Thoracic aorta (tissue), 2 donors: ENCODE measurements around the gene FUT9. TPM values are rescaled to one million over a fixed set of nuclear protein-coding genes. Genes with fewer than 3 reads are reported as not detected.

Experiments
- ATAC-seq: fragments of 150-250 bp; one replicate; pipeline ENCODE4 v1.8.0; 2017; ENCODE audit warnings: low read depth; ENCODE audit not compliant: insufficient number of reproducible peaks, low FRiP score
- DNase-seq: peaks from one replicate; pipeline ENCODE4 v3.0.0-alpha.2; 2020; ENCODE audit warnings: low spot score
- H3K27ac ChIP-seq, 2 donors: fragments of 200-600 bp; sonication (generic); 1 replicate in 1 of 2; 2 replicates in 1 of 2; pipeline ENCODE4 v1.5.1; 2016; ENCODE audit warnings: mild to moderate bottlenecking in 2 of 2, moderate library complexity in 2 of 2
- H3K27me3 ChIP-seq: fragments of 200-600 bp; sonication (generic); replicated peaks from 2 replicates; pipeline ENCODE4 v1.6.0; 2016; ENCODE audit warnings: mild to moderate bottlenecking; ENCODE audit not compliant: insufficient read depth
- H3K36me3 ChIP-seq: fragments of 200-600 bp; sonication (generic); one replicate; pipeline ENCODE4 v1.5.1; 2016
- H3K4me1 ChIP-seq, 2 donors: fragments of 200-600 bp; sonication (generic); 1 replicate in 1 of 2; 2 replicates in 1 of 2; pipeline versions ENCODE4 v1.5.1 to v1.6.0; 2016; ENCODE audit warnings: low read depth in 2 of 2, mild to moderate bottlenecking in 1 of 2; ENCODE audit not compliant: control insufficient read depth in 1 of 2
- H3K4me3 ChIP-seq: fragments of 200-600 bp; sonication (generic); 2 replicates; pipeline ENCODE4 v1.5.1; 2016; ENCODE audit warnings: mild to moderate bottlenecking
- H3K9me3 ChIP-seq: fragments of 200-600 bp; sonication (generic); 2 replicates; pipeline ENCODE4 v1.5.1; 2016
- CTCF ChIP-seq: fragments of 200-600 bp; sonication (generic); IDR thresholded peaks from one replicate; pipeline ENCODE4 v1.5.1; 2019; ENCODE audit warnings: antibody characterized with exemption
- total RNA-seq, 2 donors: library from RNA; depleted of rRNA; stranded (reverse); fragments of >200 nt; gene quantifications; one replicate each; pipeline versions ENCODE4 v1.1.0 to v1.2.3, GENCODE V29; 2016

Gene FUT9
- total RNA-seq, 2 donors from 2014 or later, result not detected

GRCh38 chr6:96022225-96022624 is 6.5 kb downstream of the FUT9 start:
- Histone ChIP-seq H3K27me3 (no peaks in the 10 kb centered on the region), H3K9me3 (no peaks in the 10 kb centered on the region), H3K27ac (no peak overlapping the region), H3K4me1 (no peaks in the 10 kb centered on the region), H3K36me3 (no peaks in the 10 kb centered on the region), H3K4me3 (no peak overlapping the region)
- DNase-seq, result no peak
- no peak for TF ChIP-seq CTCF
- ATAC-seq, result no peak

GRCh38 chr6:96032661-96033060 is 16.9 kb downstream of the FUT9 start:
- H3K27me3 ChIP-seq, result no peaks in the 10 kb centered on the region
- H3K4me3 ChIP-seq, result no peak overlapping the region
- no peak for TF ChIP-seq CTCF
- no peak overlapping the region for H3K27ac ChIP-seq
- no peaks in the 10 kb centered on the region for H3K9me3 ChIP-seq
- no peak for DNase-seq
- no peak for ATAC-seq
- no peaks in the 10 kb centered on the region for H3K4me1 ChIP-seq
- H3K36me3 ChIP-seq, result no peaks in the 10 kb centered on the region

GRCh38 chr6:96051555-96051954 is 35.8 kb downstream of the FUT9 start:
- Histone ChIP-seq H3K4me1 (no peaks in the 10 kb centered on the region), H3K9me3 (no peaks in the 10 kb centered on the region), H3K4me3 (no peak overlapping the region), H3K27ac (no peak overlapping the region), H3K27me3 (no peaks in the 10 kb centered on the region), H3K36me3 (no peaks in the 10 kb centered on the region)
- ATAC-seq (no peak), DNase-seq (no peak)
- TF ChIP-seq CTCF, result no peak

- Histone ChIP-seq H3K4me1 (peaks cover 8 to 23% of the 10 kb centered on the region in 2 donors), H3K27me3 (no peaks in the 10 kb centered on the region), H3K4me3 (no peak overlapping the region), H3K36me3 (no peaks in the 10 kb centered on the region), H3K27ac (no peak overlapping the region), H3K9me3 (no peaks in the 10 kb centered on the region)
- no peak for DNase-seq
- ATAC-seq, result no peak
- no peak for TF ChIP-seq CTCF
Observed at GRCh38 chr6:96058082-96058481, 42.3 kb downstream of the FUT9 start.

GRCh38 chr6:96059586-96059985 is 43.8 kb downstream of the FUT9 start:
- no peak for DNase-seq
- Histone ChIP-seq H3K9me3 (no peaks in the 10 kb centered on the region), H3K27ac (peak overlapping the region in 1 of 2 donors; percentile 71), H3K4me3 (peak overlapping the region; percentile 33), H3K4me1 (peaks cover 8 to 23% of the 10 kb centered on the region in 2 donors), H3K36me3 (no peaks in the 10 kb centered on the region), H3K27me3 (no peaks in the 10 kb centered on the region)
- ATAC-seq, result peak; percentile 67
- TF ChIP-seq CTCF, result no peak
